Measurements from ENCODE around the gene TDRD3.

- TF ChIP-seq TCF12 (IDR thresholded peaks at IDR 0.05; ENCODE audit: low read depth) (no peak), CEBPB (IDR thresholded peaks at IDR 0.05) (no peak), EP300 (IDR thresholded peaks at IDR 0.05; ENCODE audit: borderline replicate concordance) (no peak), RAD21 (IDR thresholded peaks at IDR 0.05; ENCODE audit: low read depth) (no peak), TEAD4 (IDR thresholded peaks at IDR 0.05) (no peak), TAF1 (IDR thresholded peaks at IDR 0.05; ENCODE audit: low read depth) (no peak), YY1 (IDR thresholded peaks at IDR 0.05; ENCODE audit: low read depth) (no peak), USF1 (IDR thresholded peaks at IDR 0.05) (no peak), FOXM1 (IDR thresholded peaks at IDR 0.05; ENCODE audit: borderline replicate concordance, low read depth) (no peak)
- TF ChIP-seq, protein P1, sequence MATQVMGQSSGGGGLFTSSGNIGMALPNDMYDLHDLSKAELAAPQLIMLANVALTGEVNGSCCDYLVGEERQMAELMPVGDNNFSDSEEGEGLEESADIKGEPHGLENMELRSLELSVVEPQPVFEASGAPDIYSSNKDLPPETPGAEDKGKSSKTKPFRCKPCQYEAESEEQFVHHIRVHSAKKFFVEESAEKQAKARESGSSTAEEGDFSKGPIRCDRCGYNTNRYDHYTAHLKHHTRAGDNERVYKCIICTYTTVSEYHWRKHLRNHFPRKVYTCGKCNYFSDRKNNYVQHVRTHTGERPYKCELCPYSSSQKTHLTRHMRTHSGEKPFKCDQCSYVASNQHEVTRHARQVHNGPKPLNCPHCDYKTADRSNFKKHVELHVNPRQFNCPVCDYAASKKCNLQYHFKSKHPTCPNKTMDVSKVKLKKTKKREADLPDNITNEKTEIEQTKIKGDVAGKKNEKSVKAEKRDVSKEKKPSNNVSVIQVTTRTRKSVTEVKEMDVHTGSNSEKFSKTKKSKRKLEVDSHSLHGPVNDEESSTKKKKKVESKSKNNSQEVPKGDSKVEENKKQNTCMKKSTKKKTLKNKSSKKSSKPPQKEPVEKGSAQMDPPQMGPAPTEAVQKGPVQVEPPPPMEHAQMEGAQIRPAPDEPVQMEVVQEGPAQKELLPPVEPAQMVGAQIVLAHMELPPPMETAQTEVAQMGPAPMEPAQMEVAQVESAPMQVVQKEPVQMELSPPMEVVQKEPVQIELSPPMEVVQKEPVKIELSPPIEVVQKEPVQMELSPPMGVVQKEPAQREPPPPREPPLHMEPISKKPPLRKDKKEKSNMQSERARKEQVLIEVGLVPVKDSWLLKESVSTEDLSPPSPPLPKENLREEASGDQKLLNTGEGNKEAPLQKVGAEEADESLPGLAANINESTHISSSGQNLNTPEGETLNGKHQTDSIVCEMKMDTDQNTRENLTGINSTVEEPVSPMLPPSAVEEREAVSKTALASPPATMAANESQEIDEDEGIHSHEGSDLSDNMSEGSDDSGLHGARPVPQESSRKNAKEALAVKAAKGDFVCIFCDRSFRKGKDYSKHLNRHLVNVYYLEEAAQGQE (IDR thresholded peaks at IDR 0.05; ENCODE audit: low read depth): no peak
- TF ChIP-seq, protein P2, sequence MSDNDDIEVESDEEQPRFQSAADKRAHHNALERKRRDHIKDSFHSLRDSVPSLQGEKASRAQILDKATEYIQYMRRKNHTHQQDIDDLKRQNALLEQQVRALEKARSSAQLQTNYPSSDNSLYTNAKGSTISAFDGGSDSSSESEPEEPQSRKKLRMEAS (IDR thresholded peaks at IDR 0.05): no peak
Measured at GRCh38 chr13:60583196-60583888, 186.3 kb downstream of the TDRD3 start.
